Fibroblast of mammary gland (primary cell): ENCODE data around the gene TIGD3.

Experiments used
- DNase-seq: peaks from one replicate; pipeline ENCODE4 v3.0.0-alpha.2; 2010; ENCODE audit warnings: low read depth
- H3K4me3 ChIP-seq: 2 replicates; pipeline ENCODE4 v1.5.1; 2011; ENCODE audit warnings: low read depth, mild to moderate bottlenecking, low read length, moderate library complexity; ENCODE audit not compliant: control insufficient read depth
- TF ChIP-seq, protein P1 (sequence below): conservative IDR thresholded peaks from 2 replicates; pipeline ENCODE4 v1.5.1; 2011; ENCODE audit warnings: low read depth, low read length, inconsistent platforms; ENCODE audit not compliant: control insufficient read depth, insufficient read depth

TIGD3 gene

GRCh38 chr11:65381716-65382032 lies 27.1 kb downstream of the TIGD3 start:
- peak; percentile 50 for DNase-seq
- H3K4me3 ChIP-seq = peak overlapping the region; percentile 35
- TF ChIP-seq, protein P1, sequence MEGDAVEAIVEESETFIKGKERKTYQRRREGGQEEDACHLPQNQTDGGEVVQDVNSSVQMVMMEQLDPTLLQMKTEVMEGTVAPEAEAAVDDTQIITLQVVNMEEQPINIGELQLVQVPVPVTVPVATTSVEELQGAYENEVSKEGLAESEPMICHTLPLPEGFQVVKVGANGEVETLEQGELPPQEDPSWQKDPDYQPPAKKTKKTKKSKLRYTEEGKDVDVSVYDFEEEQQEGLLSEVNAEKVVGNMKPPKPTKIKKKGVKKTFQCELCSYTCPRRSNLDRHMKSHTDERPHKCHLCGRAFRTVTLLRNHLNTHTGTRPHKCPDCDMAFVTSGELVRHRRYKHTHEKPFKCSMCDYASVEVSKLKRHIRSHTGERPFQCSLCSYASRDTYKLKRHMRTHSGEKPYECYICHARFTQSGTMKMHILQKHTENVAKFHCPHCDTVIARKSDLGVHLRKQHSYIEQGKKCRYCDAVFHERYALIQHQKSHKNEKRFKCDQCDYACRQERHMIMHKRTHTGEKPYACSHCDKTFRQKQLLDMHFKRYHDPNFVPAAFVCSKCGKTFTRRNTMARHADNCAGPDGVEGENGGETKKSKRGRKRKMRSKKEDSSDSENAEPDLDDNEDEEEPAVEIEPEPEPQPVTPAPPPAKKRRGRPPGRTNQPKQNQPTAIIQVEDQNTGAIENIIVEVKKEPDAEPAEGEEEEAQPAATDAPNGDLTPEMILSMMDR = no peak

- TF ChIP-seq, protein P1 = peak; percentile 64
- DNase-seq = peak; percentile 99
- peak within 1 kb of the TSS; percentile 35 for H3K4me3 ChIP-seq
Measured at GRCh38 chr11:65382033-65382803, 27.7 kb downstream of the TIGD3 start, which contains the start of gene SLC25A45. TSS of gene SLC25A45 (minus strand) at chr11:65382646. CDS start at chr11:65381951, 695 bp downstream.

GRCh38 chr11:65382804-65383368 lies 28.3 kb downstream of the TIGD3 start:
- TF ChIP-seq, protein P1 = no peak
- peak overlapping the region; percentile 28 for H3K4me3 ChIP-seq
- DNase-seq = no peak

DNA sequence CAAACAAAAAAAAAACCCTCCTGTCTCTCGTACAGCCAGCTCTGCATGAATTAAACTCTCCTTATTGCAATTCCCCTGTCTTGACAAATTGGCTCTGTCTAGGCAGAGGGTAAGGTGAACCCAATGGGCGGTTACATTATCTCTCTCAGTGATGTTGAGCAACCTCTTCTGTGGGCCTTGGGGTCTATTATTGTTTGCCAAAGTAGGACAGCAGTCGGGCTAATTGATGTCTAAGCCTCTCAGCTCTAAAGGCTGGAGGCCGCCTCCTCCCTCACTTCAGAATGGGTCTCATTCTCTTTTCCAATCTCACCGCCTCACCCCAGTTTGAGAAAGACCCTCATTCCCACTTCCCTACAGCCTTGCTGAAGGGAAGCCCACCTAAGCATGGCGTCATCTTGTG lies 29.2 kb downstream of the TIGD3 start:
- no peak overlapping the region for H3K4me3 ChIP-seq
- TF ChIP-seq, protein P1 = no peak
- no peak for DNase-seq

DNA sequence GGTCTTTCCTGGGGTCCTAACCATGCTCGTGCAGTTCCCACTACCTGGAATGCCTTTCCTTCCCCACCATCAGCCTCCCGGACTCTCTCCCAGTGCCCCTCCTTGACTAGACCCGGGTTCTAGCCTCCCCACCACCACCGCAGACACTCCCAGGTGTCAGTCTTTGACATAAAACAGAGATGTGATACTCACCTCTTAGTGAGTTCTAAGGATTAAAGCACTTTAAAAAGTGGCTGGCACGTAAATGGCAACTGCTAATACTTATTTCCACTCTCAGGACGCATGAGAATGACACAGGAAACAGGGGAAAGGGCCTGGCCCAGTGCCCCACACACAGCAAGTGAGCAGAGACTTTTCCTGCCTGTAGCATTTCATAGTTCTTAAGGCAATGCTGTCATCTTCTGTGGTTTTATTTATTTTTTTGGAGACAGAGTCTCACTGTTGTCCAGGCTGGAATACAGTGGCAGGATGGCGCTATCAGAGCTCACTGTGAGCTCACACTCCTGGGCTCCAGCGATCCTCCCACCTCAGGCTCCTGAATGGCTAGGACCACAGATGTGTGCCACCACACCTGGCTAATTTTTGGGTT lies 29.8 kb downstream of the TIGD3 start:
- H3K4me3 ChIP-seq = no peak overlapping the region
- DNase-seq = peak; percentile 79
- TF ChIP-seq, protein P1 = no peak

- TF ChIP-seq, protein P1 = no peak
- H3K4me3 ChIP-seq = peak within 1 kb of the TSS; percentile 68
- peak; percentile 69 for DNase-seq
Measured at GRCh38 chr11:65386307-65387140, 32.0 kb downstream of the TIGD3 start, which contains the start of gene FRMD8. TSS of gene FRMD8 (plus strand) at chr11:65386637. CDS start at chr11:65387037, 400 bp downstream.
